Keratinocyte (primary cell): Measurements from ENCODE around the gene ATP1B2. TPM values are rescaled to one million over a fixed set of nuclear protein-coding genes. Genes with fewer than 3 reads are reported as not detected.

ENCODE experiments used
- DNase-seq: peaks from one replicate; pipeline ENCODE4 v3.0.0-alpha.2; 2011; ENCODE audit warnings: low read depth, missing footprints, low spot score
- FAIRE-seq: peaks from 2 replicates; lab custom pipeline; 2011; peaks lifted over from hg19 to GRCh38; lab: Jason Lieb, UNC
- H2AFZ ChIP-seq: 2 replicates; pipeline ENCODE4 v1.6.0; 2012; ENCODE audit warnings: low read length, control low read depth, inconsistent platforms; ENCODE audit not compliant: control insufficient read depth
- H3K27ac ChIP-seq: 2 replicates; pipeline ENCODE4 v1.5.1; 2011; ENCODE audit warnings: low read length; ENCODE audit not compliant: control insufficient read depth, insufficient read depth
- H3K27me3 ChIP-seq: 3 replicates; pipeline ENCODE4 v1.6.0; 2011; ENCODE audit warnings: low read length; ENCODE audit not compliant: control insufficient read depth, insufficient read depth; ENCODE audit errors: extremely low read depth
- H3K36me3 ChIP-seq, 2 experiments: 2 replicates in 1 of 2; 3 replicates in 1 of 2; pipeline ENCODE4 v1.5.1; 2011; ENCODE audit warnings: low read length in 2 of 2, mild to moderate bottlenecking in 1 of 2; ENCODE audit not compliant: control insufficient read depth in 2 of 2, insufficient read depth in 2 of 2; ENCODE audit errors: extremely low read depth in 1 of 2
- H3K4me1 ChIP-seq: 3 replicates; pipeline ENCODE4 v1.5.1; 2011; ENCODE audit warnings: low read length; ENCODE audit not compliant: control insufficient read depth, insufficient read depth; ENCODE audit errors: extremely low read depth
- H3K4me2 ChIP-seq: 3 replicates; pipeline ENCODE4 v1.6.0; 2011; ENCODE audit warnings: low read depth, low read length; ENCODE audit not compliant: control insufficient read depth, insufficient read depth; ENCODE audit errors: extremely low read depth
- H3K4me3 ChIP-seq, 3 experiments: fragments of 200-600 bp in 1 of 3; sonication (generic) in 1 of 3; 2 replicates in 2 of 3; 3 replicates in 1 of 3; pipeline ENCODE4 v1.5.1; 2011 to 2016; ENCODE audit warnings: low read length in 3 of 3, mild to moderate bottlenecking in 3 of 3, control low read depth in 2 of 3, inconsistent platforms in 1 of 3, low read depth in 1 of 3, mixed read lengths in 1 of 3, mixed run types in 1 of 3, moderate library complexity in 1 of 3; ENCODE audit not compliant: control insufficient read depth in 2 of 3, insufficient read depth in 2 of 3; ENCODE audit errors: extremely low read depth in 1 of 3
- H3K79me2 ChIP-seq: 2 replicates; pipeline ENCODE4 v1.6.0; 2012; ENCODE audit warnings: low read length; ENCODE audit not compliant: control insufficient read depth, insufficient read depth
- H3K9ac ChIP-seq: 3 replicates; pipeline ENCODE4 v1.6.0; 2011; ENCODE audit warnings: low read length; ENCODE audit not compliant: control insufficient read depth, insufficient read depth; ENCODE audit errors: extremely low read depth
- H3K9me1 ChIP-seq: 3 replicates; pipeline ENCODE4 v1.6.0; 2011; ENCODE audit warnings: low read length; ENCODE audit not compliant: control insufficient read depth, insufficient read depth; ENCODE audit errors: extremely low read depth
- H3K9me3 ChIP-seq: 2 replicates; pipeline ENCODE4 v1.5.1; 2012; ENCODE audit warnings: low read depth, low read length; ENCODE audit not compliant: control insufficient read depth
- H4K20me1 ChIP-seq: 3 replicates; pipeline ENCODE4 v1.6.0; 2011; ENCODE audit warnings: low read length; ENCODE audit not compliant: control insufficient read depth, insufficient read depth; ENCODE audit errors: extremely low read depth
- EZH2 ChIP-seq: IDR thresholded peaks from one replicate; pipeline ENCODE4 v1.6.1; 2012; ENCODE audit warnings: inconsistent platforms, mild to moderate bottlenecking, low read length, moderate library complexity
- dilution Hi-C: fragments of 300-500 bp; cut with MboI; formaldehyde crosslinking; loops from one replicate; pipeline ENCODE4 v1.7.0; 2020; ENCODE audit warnings: low sequenced_read_pairs; ENCODE audit not compliant: extremely low pct_ligation_motif_present
- polyA plus RNA-seq, 5 experiments: library from polyadenylated mRNA; depleted of rRNA in 3 of 5; stranded (reverse) in 3 of 5; stranded (forward) in 1 of 5; unstranded in 1 of 5; fragments of >200 nt; gene quantifications; 1 replicate in 1 of 5; 2 replicates in 3 of 5; 3 replicates in 1 of 5; pipeline versions ENCODE4 v1.2.1 to v1.2.3, GENCODE V29; 2011 to 2012; ENCODE audit warnings: missing spikeins in 2 of 5, low read depth in 1 of 5, low replicate concordance in 1 of 5
- TF ChIP-seq, protein P1 (sequence below), 3 experiments: IDR thresholded peaks in 1 of 3; conservative IDR thresholded peaks in 1 of 3; optimal IDR thresholded peaks in 1 of 3; 2 replicates in 2 of 3; 3 replicates in 1 of 3; pipeline versions ENCODE3 to v1.5.1; 2011; ENCODE audit warnings: low read length in 3 of 3, mild to moderate bottlenecking in 3 of 3, moderate library complexity in 2 of 3, control low read depth in 1 of 3, inconsistent platforms in 1 of 3; ENCODE audit not compliant: insufficient read depth in 2 of 3; ENCODE audit errors: extremely low read depth in 1 of 3

The ATP1B2 gene
- polyA plus RNA-seq, 1 donor (not counting 4 experiments of a cell fraction or from before 2014, with no cell fraction given), result not detected

DNA sequence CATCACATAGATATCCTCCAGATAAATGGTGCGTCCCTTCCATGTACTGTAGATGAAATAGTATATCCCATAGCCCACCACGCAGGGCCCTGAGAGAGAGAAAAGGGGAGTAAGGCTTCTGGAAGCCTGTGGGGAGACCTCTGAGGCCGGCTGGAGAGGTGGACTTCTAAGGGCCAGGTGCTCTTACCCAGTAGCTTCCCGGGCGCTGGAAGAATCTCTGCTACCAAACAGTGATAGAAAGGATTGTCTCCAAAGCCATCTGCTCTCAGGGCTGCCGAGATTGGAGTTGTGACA, 23.8 kb upstream of the ATP1B2 start:
- no peak for DNase-seq
- dilution Hi-C loops, result no loop called here
- Histone ChIP-seq H3K4me3 (peak overlapping the region; percentile 79 to 98 (median 83)), H3K9me3 (no peaks in the 10 kb centered on the region), H3K27ac (peak overlapping the region; percentile 70), H2AFZ (peak overlapping the region; percentile 83), H3K9me1 (no peaks in the 10 kb centered on the region), H3K9ac (peak overlapping the region; percentile 84), H3K36me3 (no peaks in the 10 kb centered on the region), H4K20me1 (no peaks in the 10 kb centered on the region), H3K79me2 (peaks cover 2% of the 10 kb centered on the region), H3K27me3 (no peaks in the 10 kb centered on the region), H3K4me2 (peak overlapping the region; percentile 97), H3K4me1 (peaks cover 3% of the 10 kb centered on the region)
- FAIRE-seq, result no peak
- TF ChIP-seq EZH2, result no peak
- TF ChIP-seq, protein P1, sequence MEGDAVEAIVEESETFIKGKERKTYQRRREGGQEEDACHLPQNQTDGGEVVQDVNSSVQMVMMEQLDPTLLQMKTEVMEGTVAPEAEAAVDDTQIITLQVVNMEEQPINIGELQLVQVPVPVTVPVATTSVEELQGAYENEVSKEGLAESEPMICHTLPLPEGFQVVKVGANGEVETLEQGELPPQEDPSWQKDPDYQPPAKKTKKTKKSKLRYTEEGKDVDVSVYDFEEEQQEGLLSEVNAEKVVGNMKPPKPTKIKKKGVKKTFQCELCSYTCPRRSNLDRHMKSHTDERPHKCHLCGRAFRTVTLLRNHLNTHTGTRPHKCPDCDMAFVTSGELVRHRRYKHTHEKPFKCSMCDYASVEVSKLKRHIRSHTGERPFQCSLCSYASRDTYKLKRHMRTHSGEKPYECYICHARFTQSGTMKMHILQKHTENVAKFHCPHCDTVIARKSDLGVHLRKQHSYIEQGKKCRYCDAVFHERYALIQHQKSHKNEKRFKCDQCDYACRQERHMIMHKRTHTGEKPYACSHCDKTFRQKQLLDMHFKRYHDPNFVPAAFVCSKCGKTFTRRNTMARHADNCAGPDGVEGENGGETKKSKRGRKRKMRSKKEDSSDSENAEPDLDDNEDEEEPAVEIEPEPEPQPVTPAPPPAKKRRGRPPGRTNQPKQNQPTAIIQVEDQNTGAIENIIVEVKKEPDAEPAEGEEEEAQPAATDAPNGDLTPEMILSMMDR (optimal IDR thresholded peaks at IDR 0.05 in 1 of 3, IDR thresholded peaks at IDR 0.05 in 1 of 3, conservative IDR thresholded peaks at IDR 0.05 in 1 of 3; ENCODE audit: extremely low read depth in 1 of 3, insufficient read depth in 2 of 3, low read length in 3 of 3), result no peak

DNA sequence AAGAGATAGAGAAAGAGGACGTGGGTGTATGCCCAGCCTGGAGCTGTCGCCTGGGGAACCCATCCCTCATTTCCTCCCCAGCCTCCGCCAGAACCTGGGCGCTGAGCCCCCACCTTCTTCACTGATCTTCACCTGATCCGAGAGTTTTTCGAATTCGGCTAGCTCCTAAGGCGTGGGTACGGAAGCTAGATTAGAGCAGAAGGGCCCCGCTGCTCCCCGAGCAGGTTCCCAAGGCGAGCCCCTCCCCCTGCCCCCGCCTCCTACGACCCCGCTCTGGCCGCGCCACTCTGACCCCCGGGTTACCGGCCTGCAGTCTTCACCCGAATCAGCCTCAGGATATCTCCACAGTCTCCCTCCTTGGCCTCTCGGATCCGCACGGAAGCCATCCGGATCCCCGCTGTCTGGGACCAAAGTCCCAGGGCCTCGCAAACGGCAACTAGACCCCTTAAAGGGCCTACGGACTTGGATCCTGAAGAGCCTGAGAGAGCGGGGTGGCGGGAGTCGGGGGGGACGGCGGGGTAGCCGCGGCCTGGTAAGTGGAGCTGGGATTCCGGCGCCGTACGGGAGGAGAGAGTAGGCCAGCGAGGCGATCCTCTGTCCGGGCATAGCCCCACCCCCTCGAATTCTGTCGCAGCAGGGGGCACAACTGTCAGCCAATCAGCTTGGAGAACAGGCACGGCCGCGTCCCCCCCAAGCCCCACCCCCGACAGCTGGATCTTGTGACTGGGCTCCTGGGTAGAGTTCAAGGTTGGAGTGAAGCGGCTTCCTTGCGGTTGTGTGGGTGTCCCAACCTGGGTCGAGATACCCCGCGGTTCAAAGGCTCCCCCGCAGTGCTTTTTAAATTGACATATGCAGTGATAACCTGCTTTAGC, 23.2 kb upstream of the ATP1B2 start, which contains the start of gene SAT2:
SAT2 (minus strand) TSS at position 572 of the 872 bp plus-strand sequence; CDS start at position 386, 186 bp downstream.
- H2AFZ ChIP-seq, result peak within 1 kb of the TSS; percentile 83

More for the DNA sequence above, 23.2 kb upstream of the ATP1B2 start, which contains the start of gene SAT2:
- H3K4me1 ChIP-seq, result peaks cover 3% of the 10 kb centered on the region
- peak within 1 kb of the TSS; percentile 79 to 98 (median 83) for H3K4me3 ChIP-seq
- no peak for TF ChIP-seq EZH2
- TF ChIP-seq, protein P1 (optimal IDR thresholded peaks at IDR 0.05 in 1 of 3, IDR thresholded peaks at IDR 0.05 in 1 of 3, conservative IDR thresholded peaks at IDR 0.05 in 1 of 3; ENCODE audit: extremely low read depth in 1 of 3, insufficient read depth in 2 of 3, low read length in 3 of 3), result no peak
- H3K79me2 ChIP-seq, result peaks cover 2% of the 10 kb centered on the region
- peak within 1 kb of the TSS; percentile 97 for H3K4me2 ChIP-seq
- H3K36me3 ChIP-seq, result no peaks in the 10 kb centered on the region
- peak within 1 kb of the TSS; percentile 84 for H3K9ac ChIP-seq
- dilution Hi-C loops, result no loop called here
- H3K27ac ChIP-seq, result peak within 1 kb of the TSS; percentile 70
- no peaks in the 10 kb centered on the region for H4K20me1 ChIP-seq
- no peaks in the 10 kb centered on the region for H3K9me3 ChIP-seq
- DNase-seq (peak; percentile 59), FAIRE-seq (peak; percentile 68)
- no peaks in the 10 kb centered on the region for H3K27me3 ChIP-seq
- no peaks in the 10 kb centered on the region for H3K9me1 ChIP-seq
